H9 (cell line): ENCODE data around the gene NMS. TPM values are rescaled to one million over a fixed set of nuclear protein-coding genes. Genes with fewer than 3 reads are reported as not detected.

Experiments
- DNase-seq: peaks from one replicate; pipeline ENCODE4 v3.0.0-alpha.2; 2017
- H2AFZ ChIP-seq: one replicate; pipeline ENCODE4 v1.6.1; 2013; ENCODE audit warnings: mild to moderate bottlenecking, low read length, control low read depth, moderate library complexity
- H2AK5ac ChIP-seq: 2 replicates; pipeline ENCODE4 v1.6.1; 2013; ENCODE audit warnings: low read length, control low read depth, mixed read lengths; ENCODE audit not compliant: insufficient read length
- H2BK120ac ChIP-seq: one replicate; pipeline ENCODE4 v1.6.1; 2013; ENCODE audit warnings: low read depth, mild to moderate bottlenecking, low read length, control low read depth, inconsistent platforms; ENCODE audit not compliant: poor library complexity, severe bottlenecking
- H2BK12ac ChIP-seq: 2 replicates; pipeline ENCODE4 v1.6.1; 2013; ENCODE audit warnings: low read length, control low read depth, mixed read lengths, low read depth; ENCODE audit not compliant: insufficient read length
- H2BK15ac ChIP-seq: 2 replicates; pipeline ENCODE4 v1.6.1; 2013; ENCODE audit warnings: low read depth, low read length, control low read depth
- H2BK20ac ChIP-seq: one replicate; pipeline ENCODE4 v1.6.1; 2013; ENCODE audit warnings: low read depth, mild to moderate bottlenecking, low read length, control low read depth, inconsistent platforms; ENCODE audit not compliant: poor library complexity, severe bottlenecking
- H2BK5ac ChIP-seq: 2 replicates; pipeline ENCODE4 v1.6.1; 2013; ENCODE audit warnings: low read length, control low read depth, mixed read lengths; ENCODE audit not compliant: insufficient read length
- H3K14ac ChIP-seq: 2 replicates; pipeline ENCODE4 v1.6.1; 2013; ENCODE audit warnings: low read length, control low read depth; ENCODE audit not compliant: insufficient read depth
- H3K18ac ChIP-seq: 2 replicates; pipeline ENCODE4 v1.6.1; 2013; ENCODE audit warnings: low read depth, mild to moderate bottlenecking, mixed read lengths, low read length, control low read depth; ENCODE audit not compliant: insufficient read length
- H3K23ac ChIP-seq: 2 replicates; pipeline ENCODE4 v1.6.1; 2013; ENCODE audit warnings: low read length, control low read depth, mixed read lengths, low read depth; ENCODE audit not compliant: insufficient read length
- H3K23me2 ChIP-seq: 2 replicates; pipeline ENCODE4 v1.6.1; 2013; ENCODE audit warnings: low read depth, mild to moderate bottlenecking, mixed read lengths, low read length, control low read depth; ENCODE audit not compliant: insufficient read length, poor library complexity, severe bottlenecking
- H3K27ac ChIP-seq: 2 replicates; pipeline ENCODE4 v1.5.1; 2013; ENCODE audit warnings: low read length, control low read depth, mixed read lengths, low read depth; ENCODE audit not compliant: insufficient read length
- H3K27me3 ChIP-seq: 2 replicates; pipeline ENCODE4 v1.6.1; 2013; ENCODE audit warnings: low read length, control low read depth, inconsistent platforms; ENCODE audit not compliant: insufficient read depth
- H3K4ac ChIP-seq: 2 replicates; pipeline ENCODE4 v1.6.1; 2013; ENCODE audit warnings: low read depth, mild to moderate bottlenecking, control low read depth, inconsistent platforms, low read length, moderate library complexity
- H3K4me1 ChIP-seq: 2 replicates; pipeline ENCODE4 v1.6.1; 2013; ENCODE audit warnings: low read length, control low read depth, inconsistent platforms; ENCODE audit not compliant: insufficient read depth
- H3K4me2 ChIP-seq: 2 replicates; pipeline ENCODE4 v1.6.1; 2013; ENCODE audit warnings: low read length, control low read depth, mixed read lengths; ENCODE audit not compliant: insufficient read length, insufficient read depth
- H3K56ac ChIP-seq: 2 replicates; pipeline ENCODE4 v1.6.1; 2013; ENCODE audit warnings: low read depth, mild to moderate bottlenecking, mixed read lengths, low read length, control low read depth; ENCODE audit not compliant: insufficient read length
- H3K79me1 ChIP-seq: 2 replicates; pipeline ENCODE4 v1.6.1; 2013; ENCODE audit warnings: low read depth, mild to moderate bottlenecking, moderate library complexity, low read length, control low read depth, inconsistent platforms; ENCODE audit not compliant: insufficient read depth, poor library complexity, severe bottlenecking
- H3K79me2 ChIP-seq: 2 replicates; pipeline ENCODE4 v1.6.1; 2013; ENCODE audit warnings: low read length, control low read depth, inconsistent platforms; ENCODE audit not compliant: insufficient read depth
- H3K9ac ChIP-seq: 2 replicates; pipeline ENCODE4 v1.6.1; 2013; ENCODE audit warnings: low read length, control low read depth, mixed read lengths; ENCODE audit not compliant: insufficient read length; ENCODE audit errors: extremely low read depth
- H3K9me3 ChIP-seq: one replicate; pipeline ENCODE4 v1.6.1; 2013; ENCODE audit warnings: low read depth, low read length, inconsistent platforms; ENCODE audit not compliant: control insufficient read depth
- H3T11ph ChIP-seq: one replicate; pipeline ENCODE4 v1.6.1; 2013; ENCODE audit warnings: mild to moderate bottlenecking, low read length, control low read depth, inconsistent platforms
- H4K20me1 ChIP-seq: one replicate; pipeline ENCODE4 v1.6.1; 2013; ENCODE audit not compliant: control insufficient read depth, insufficient read length, insufficient read depth
- H4K5ac ChIP-seq: 2 replicates; pipeline ENCODE4 v1.6.1; 2013; ENCODE audit warnings: low read depth, mild to moderate bottlenecking, mixed read lengths, low read length, control low read depth; ENCODE audit not compliant: insufficient read length
- H4K8ac ChIP-seq: replicated peaks from 2 replicates; pipeline ENCODE4 v1.6.1; 2013; ENCODE audit warnings: low read length, control low read depth, mixed read lengths, low read depth; ENCODE audit not compliant: insufficient read length
- H4K91ac ChIP-seq: 2 replicates; pipeline ENCODE4 v1.6.1; 2013; ENCODE audit warnings: low read depth, mild to moderate bottlenecking, moderate library complexity, mixed read lengths, low read length, control low read depth; ENCODE audit not compliant: insufficient read length
- H3K27ac Mint-ChIP-seq, 3 experiments: 2 replicates in 2 of 3; 3 replicates in 1 of 3; pipeline ENCODE4 v1.8.0; 2020 to 2021; ENCODE audit warnings: mixed read lengths in 3 of 3, mild to moderate bottlenecking in 1 of 3, moderate library complexity in 1 of 3
- H3K27me3 Mint-ChIP-seq: 2 replicates; pipeline ENCODE4 v1.8.0; 2021; ENCODE audit warnings: low read depth, mild to moderate bottlenecking, moderate library complexity, mixed read lengths
- H3K36me3 Mint-ChIP-seq, 3 experiments: 2 replicates in 2 of 3; 3 replicates in 1 of 3; pipeline ENCODE4 v1.8.0; 2020 to 2021; ENCODE audit warnings: low read depth in 3 of 3, mixed read lengths in 3 of 3; ENCODE audit not compliant: insufficient read depth in 1 of 3
- H3K4me1 Mint-ChIP-seq, 2 experiments: 2 replicates each; pipeline ENCODE4 v1.8.0; 2020; ENCODE audit warnings: mixed read lengths in 2 of 2
- H3K4me3 Mint-ChIP-seq, 2 experiments: 2 replicates in 1 of 2; 3 replicates in 1 of 2; pipeline ENCODE4 v1.8.0; 2020 to 2021; ENCODE audit warnings: mild to moderate bottlenecking in 2 of 2, mixed read lengths in 2 of 2, moderate library complexity in 1 of 2
- H3K9me3 Mint-ChIP-seq, 2 experiments: 2 replicates in 1 of 2; 3 replicates in 1 of 2; pipeline ENCODE4 v1.8.0; 2020; ENCODE audit warnings: mild to moderate bottlenecking in 2 of 2, mixed read lengths in 2 of 2, moderate library complexity in 1 of 2
- CTCF ChIP-seq: fragments of 200-600 bp; sonication (generic); conservative IDR thresholded peaks from 3 replicates; pipeline ENCODE4 v1.8.0; 2021; ENCODE audit warnings: antibody characterized with exemption, mild to moderate bottlenecking
- WGBS: extraction: QIAGEN DNeasy Blood & Tissue Kit; methylation state at CpG from one replicate; pipeline ENCODE4 v1.1.7; 2013; ENCODE audit warnings: missing lambda C conversion rate, low lambda C conversion rate, mixed read lengths; ENCODE audit not compliant: insufficient read length; ENCODE audit errors: extremely low coverage; 5-methylcytosine and 5-hydroxymethylcytosine counted together
- total RNA-seq: library from RNA; stranded (reverse); gene quantifications from 2 replicates; pipeline ENCODE4 v1.2.1, GENCODE V29; 2021

Gene NMS
- total RNA-seq, 1 experiment from 2014 or later: not detected

GRCh38 chr2:100520224-100520623 is 49.9 kb downstream of the NMS start:
- Histone ChIP-seq H3K14ac (no peak overlapping the region), H2BK12ac (no peak overlapping the region), H3K4ac (no peak overlapping the region), H3K4me2 (no peak overlapping the region), H3K4me1 (no peaks in the 10 kb centered on the region), H3K18ac (no peak overlapping the region), H3K23ac (no peak overlapping the region), H3K9ac (no peak overlapping the region), H2BK5ac (no peak overlapping the region), H2BK120ac (no peak overlapping the region), H3K27me3 (0 out of 2 replicates have a peak, but pooled peaks cover 3% of the 10 kb centered on the region), H3K9me3 (no peaks in the 10 kb centered on the region), H3K79me1 (no peaks in the 10 kb centered on the region), H2BK20ac (no peak overlapping the region), H3K56ac (no peak overlapping the region), H4K91ac (no peak overlapping the region), H3T11ph (no peak overlapping the region), H3K79me2 (no peaks in the 10 kb centered on the region), H4K5ac (no peak overlapping the region), H2AFZ (no peak overlapping the region), H3K23me2 (no peaks in the 10 kb centered on the region), H3K27ac (no peak overlapping the region), H2AK5ac (no peak overlapping the region), H2BK15ac (no peak overlapping the region), H4K20me1 (no peaks in the 10 kb centered on the region), H4K8ac (no peak overlapping the region)
- Mint-ChIP-seq H3K9me3 (peaks cover 4 to 11% of the 10 kb centered on the region in 2 experiments), H3K27me3 (no peaks in the 10 kb centered on the region), H3K4me1 (no peaks in the 10 kb centered on the region), H3K27ac (no peak overlapping the region), H3K36me3 (peaks cover 2 to 4% (median 3%) of the 10 kb centered on the region in 3 experiments; a peak in 4 of 7 replicates), H3K4me3 (no peak overlapping the region)
- DNase-seq: no peak
- no CpG with 5 or more reads among the region's 2 CpGs for WGBS
- TF ChIP-seq CTCF: no peak
